HG02973 (cell line): ENCODE data around the gene VPS18.
A peak's percentile ranks its signal among the peaks of the same experiment; 100 is the strongest.
"Not testable (repeated sequence)": the region's sequence is repeated elsewhere in the genome, so short reads cannot be mapped to it uniquely, and the experiment has no call there.

Source experiments
- ATAC-seq: cut with Tn5 transposase; IDR thresholded peaks from one replicate; pipeline ENCODE4 v1.9.1; 2021; ENCODE audit warnings: moderate library complexity; ENCODE audit not compliant: unreplicated experiment

Gene VPS18, protein sequence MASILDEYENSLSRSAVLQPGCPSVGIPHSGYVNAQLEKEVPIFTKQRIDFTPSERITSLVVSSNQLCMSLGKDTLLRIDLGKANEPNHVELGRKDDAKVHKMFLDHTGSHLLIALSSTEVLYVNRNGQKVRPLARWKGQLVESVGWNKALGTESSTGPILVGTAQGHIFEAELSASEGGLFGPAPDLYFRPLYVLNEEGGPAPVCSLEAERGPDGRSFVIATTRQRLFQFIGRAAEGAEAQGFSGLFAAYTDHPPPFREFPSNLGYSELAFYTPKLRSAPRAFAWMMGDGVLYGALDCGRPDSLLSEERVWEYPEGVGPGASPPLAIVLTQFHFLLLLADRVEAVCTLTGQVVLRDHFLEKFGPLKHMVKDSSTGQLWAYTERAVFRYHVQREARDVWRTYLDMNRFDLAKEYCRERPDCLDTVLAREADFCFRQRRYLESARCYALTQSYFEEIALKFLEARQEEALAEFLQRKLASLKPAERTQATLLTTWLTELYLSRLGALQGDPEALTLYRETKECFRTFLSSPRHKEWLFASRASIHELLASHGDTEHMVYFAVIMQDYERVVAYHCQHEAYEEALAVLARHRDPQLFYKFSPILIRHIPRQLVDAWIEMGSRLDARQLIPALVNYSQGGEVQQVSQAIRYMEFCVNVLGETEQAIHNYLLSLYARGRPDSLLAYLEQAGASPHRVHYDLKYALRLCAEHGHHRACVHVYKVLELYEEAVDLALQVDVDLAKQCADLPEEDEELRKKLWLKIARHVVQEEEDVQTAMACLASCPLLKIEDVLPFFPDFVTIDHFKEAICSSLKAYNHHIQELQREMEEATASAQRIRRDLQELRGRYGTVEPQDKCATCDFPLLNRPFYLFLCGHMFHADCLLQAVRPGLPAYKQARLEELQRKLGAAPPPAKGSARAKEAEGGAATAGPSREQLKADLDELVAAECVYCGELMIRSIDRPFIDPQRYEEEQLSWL

GRCh38 chr15:40893733-40894680 lies at the start of gene VPS18:
TSS of gene VPS18 (plus strand) at chr15:40894450. CDS start at chr15:40894769, 319 bp downstream.
- peak; percentile 82 for ATAC-seq

- ATAC-seq = no peak
These were observed 49.6 kb upstream of the VPS18 start for GRCh38 chr15:40844696-40845030.

DNA sequence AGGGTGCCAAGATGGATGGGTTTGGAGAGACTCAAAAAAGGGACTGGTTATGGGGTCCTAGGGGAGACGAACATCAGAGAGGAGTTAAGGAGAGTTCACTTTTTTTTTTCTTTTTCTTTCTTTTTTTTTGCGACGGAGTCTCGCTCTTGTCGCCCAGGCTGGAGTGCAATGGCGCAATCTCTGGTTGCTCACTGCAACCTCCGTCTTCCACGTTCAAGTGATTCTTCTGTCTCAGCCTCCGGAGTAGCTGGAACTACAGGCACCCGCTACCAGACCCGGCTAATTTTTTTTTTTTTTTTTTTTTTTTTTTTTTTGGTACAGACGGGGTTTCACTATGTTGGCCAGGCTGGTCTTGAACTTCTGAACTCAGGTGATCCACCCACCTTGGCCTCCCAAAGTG lies 49.2 kb upstream of the VPS18 start:
- ATAC-seq = no peak

DNA sequence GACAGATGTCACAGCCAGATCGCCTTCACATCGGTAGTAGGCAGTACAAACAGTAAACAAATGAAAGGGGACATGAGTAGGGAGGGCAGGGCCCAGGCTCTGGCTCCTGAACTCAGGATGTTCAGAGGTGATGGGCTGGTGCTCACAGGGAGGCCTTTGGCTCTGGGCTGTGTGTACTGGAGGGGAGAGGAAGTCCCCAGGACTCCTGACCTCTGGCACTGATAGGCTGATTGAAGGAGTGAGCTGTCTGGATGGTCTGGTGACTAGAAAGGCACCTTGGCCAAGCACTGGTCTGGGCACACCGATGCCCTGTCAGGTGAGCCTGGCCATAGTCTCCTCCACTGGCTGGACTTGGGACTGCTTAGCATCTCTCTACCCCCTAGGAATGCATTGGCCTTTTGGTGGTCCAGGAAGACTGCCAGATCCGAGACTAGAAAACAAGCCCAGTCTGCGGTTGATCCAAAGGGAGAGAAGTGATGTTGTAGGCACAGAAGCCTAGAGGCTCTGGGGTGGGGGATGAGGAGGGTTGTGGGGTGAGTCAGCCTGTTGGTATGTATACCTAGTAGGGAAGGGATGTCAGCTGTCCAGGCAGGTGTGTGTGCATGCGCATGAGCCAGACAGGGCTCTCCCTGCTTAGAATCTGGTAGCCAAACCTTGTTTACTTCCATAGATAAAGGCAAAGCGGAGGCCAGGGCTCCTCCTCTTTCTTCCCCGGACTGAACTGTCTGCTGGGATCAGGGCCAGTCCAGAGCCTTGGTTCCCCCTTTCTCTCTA lies 48.6 kb upstream of the VPS18 start:
- ATAC-seq = no peak

DNA sequence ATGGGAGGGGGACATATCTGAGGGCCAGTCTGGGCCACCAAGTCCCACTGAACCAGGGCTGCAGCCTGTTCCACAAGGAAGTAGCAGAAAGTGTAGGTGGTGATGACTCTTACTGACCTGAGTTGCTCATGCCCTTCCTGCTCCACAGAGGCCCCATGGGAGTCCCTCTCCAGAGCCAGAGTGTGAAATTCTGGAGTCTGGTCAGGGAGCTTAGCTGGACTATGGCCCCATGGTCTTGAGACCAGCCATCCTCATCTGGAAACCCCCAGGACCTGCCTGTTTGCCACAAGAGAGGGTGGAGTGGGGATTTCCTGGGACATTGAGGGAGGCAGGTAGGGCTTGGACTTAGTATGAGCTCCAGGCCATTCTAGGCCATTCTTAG lies 47.4 kb upstream of the VPS18 start:
- ATAC-seq = no peak

GRCh38 chr15:40847223-40847961 lies 46.9 kb upstream of the VPS18 start:
- no peak for ATAC-seq

DNA sequence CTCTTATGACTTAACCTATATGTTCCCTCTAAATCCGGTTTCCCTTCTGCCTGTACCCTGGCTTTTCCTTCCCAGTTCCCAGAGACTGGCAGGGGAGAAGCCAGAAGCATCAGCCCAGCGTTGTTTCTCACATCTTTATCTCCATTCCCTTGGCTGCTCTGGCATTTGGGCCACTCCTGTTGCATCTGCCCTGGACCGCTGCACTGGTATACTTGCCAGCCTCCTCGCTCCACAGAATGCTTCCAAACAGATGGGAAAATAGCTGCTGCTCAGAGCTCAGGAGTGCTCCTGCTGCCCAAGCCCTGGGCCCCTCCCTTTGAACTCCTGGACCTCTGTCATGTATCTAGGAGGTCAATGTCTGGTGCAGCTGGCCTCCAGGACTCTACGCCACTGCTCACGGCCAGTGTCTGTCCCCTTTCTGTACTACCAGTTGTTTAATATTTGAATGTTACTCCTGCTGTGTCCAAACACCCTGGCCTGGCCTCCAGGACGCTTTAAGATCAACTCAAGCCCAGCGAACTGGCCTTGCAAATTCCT lies 43.6 kb upstream of the VPS18 start:
- ATAC-seq = no peak

DNA sequence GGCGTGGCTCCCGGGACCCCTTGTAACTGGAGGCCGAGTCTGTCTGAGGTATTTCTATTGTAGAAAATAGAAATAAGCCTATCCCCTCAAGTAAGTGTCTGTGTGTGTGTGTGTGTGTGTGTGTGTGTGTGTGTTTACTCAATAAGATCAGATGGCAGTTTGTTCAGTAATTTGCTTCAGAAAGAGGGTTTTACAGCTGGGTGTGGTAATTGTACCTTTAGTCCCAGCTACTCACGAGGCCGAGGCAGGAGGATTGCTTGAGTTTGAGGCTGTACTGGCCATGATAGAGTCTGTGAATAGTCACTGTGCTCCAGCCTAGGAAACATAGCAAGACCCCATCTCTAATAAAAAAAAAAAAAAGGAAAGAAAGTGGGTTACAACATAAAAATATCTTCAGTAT lies 41.7 kb upstream of the VPS18 start:
- ATAC-seq = no peak

- ATAC-seq = no peak
These were observed 40.9 kb upstream of the VPS18 start for GRCh38 chr15:40853241-40853890.

DNA sequence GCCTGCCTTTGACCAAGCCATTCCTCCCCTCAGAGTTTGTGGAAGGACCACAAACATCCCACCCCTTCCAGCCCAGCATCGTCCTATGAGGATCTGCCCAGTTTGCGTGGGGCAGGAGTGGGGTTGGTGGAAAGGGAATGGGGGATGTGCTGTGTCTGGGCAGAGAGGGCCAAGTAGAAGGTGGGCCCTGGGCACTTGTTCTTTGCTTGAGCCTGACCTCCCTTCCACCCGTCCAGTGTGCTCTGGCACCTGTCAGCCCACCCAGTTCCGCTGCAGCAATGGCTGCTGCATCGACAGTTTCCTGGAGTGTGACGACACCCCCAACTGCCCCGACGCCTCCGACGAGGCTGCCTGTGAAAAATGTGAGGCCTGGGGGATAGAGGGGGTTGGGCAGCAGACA lies 40.1 kb upstream of the VPS18 start:
- no peak for ATAC-seq

DNA sequence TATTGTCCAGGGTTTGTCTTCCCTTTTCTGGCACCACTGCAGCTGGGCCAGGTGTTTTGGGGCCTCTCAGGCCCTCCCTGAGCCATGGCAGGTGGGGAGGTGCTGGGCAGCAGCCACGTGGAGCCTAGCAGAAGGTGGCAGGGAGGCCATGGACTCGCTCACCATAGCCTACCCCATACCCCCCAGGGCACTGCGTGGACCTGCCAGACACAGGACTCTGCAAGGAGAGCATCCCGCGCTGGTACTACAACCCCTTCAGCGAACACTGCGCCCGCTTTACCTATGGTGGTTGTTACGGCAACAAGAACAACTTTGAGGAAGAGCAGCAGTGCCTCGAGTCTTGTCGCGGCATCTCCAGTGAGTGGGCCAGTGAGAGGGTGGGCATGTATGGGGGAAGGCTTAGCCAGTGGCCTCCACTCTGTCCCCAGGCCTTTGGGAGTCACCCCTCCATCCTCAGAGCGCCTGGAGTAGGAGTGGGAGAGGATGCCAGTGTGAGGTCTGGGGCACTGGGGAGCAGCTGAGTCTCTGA lies 38.5 kb upstream of the VPS18 start:
- ATAC-seq = no peak

DNA sequence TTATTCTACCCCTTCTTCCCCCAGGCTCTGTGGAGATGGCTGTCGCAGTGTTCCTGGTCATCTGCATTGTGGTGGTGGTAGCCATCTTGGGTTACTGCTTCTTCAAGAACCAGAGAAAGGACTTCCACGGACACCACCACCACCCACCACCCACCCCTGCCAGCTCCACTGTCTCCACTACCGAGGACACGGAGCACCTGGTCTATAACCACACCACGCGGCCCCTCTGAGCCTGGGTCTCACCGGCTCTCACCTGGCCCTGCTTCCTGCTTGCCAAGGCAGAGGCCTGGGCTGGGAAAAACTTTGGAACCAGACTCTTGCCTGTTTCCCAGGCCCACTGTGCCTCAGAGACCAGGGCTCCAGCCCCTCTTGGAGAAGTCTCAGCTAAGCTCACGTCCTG lies 37.5 kb upstream of the VPS18 start:
- ATAC-seq = no peak

DNA sequence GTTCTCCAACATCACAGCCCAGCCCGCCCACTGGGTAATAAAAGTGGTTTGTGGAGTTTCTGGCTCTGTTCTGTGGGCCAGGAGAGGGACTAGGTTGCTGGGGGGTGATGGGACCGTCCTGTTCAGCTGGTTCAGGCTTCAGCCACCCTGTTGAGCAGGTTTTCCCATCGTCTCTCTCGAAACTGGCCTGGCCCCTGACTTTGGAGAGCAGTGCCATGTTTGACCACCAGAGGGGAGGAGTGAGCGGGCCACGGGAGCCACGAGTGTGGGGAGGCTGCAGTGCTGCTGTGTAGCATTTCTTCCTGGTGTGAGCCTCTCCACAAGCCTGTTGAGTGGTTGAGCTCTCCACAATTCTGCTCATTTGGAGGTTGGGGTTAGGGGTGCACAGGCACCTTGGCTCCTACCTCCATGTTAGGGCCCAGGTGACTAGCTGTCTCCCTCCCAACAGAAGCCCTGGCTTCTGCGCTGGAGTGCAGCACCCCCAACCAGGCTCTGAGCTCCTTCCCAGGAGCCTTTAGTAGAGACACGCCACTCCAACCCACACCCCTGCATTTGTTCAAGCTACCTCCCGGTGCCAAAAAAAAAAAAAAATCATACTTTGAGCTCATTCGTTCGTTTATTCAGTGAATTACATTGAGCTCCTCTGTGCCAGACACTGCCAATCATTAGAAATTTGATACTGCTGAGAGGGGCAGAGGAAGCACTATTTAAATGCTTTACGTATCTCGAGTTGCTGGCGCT lies 36.5 kb upstream of the VPS18 start:
- peak; percentile 66 for ATAC-seq

- ATAC-seq = no peak
These were observed 35.5 kb upstream of the VPS18 start for GRCh38 chr15:40858706-40859105.

- ATAC-seq = no peak
These were observed 34.9 kb upstream of the VPS18 start for GRCh38 chr15:40859206-40859851.

- not testable (repeated sequence) for ATAC-seq
These were observed 33.1 kb upstream of the VPS18 start for GRCh38 chr15:40861147-40861546.

DNA sequence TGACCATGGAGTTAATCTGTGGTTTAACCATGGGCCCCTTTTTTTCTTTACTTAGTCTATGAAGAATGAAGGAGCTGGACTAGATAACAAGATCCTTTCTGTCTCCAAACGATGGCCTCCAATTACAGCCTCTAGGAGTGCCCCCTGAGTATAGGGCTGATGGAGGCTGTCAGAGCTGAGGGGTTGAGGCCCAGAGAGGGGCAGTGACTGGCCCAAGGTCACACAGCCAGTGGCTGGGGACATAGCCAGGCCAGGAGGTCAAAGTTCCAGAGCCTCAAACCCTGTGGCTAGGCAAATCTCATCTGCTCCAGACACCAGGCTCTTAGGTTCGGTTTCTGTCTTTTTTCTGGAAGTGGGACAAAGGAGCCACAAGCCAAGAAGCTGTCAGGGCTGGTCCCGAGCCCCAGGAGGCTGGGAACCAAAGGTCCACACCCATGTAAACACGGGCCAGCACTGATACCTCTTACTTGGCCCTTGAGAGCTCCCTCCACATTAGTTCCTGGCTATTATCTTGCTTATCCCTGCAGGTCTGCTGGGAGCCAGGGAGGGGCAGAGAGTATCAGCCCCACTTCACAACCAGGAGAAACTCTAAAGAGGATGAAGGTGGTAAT lies 30.5 kb upstream of the VPS18 start:
- no peak for ATAC-seq
